Femur (tissue), 1 donor: ENCODE data around the gene ZNF628.

Experiments used
- DNase-seq: peaks from one replicate; pipeline ENCODE4 v3.0.0-alpha.2; 2017

The ZNF628 gene

GRCh38 chr19:55497763-55498162 is 21.3 kb downstream of the ZNF628 start:
- no peak for DNase-seq

GRCh38 chr19:55498246-55498840 is 21.9 kb downstream of the ZNF628 start:
- no peak for DNase-seq

GRCh38 chr19:55500368-55500952 is 24.0 kb downstream of the ZNF628 start:
- DNase-seq: no peak

GRCh38 chr19:55502197-55502952 is 26.0 kb downstream of the ZNF628 start:
- DNase-seq: no peak

- no peak for DNase-seq
Observed at GRCh38 chr19:55503157-55503501, 26.7 kb downstream of the ZNF628 start.

- DNase-seq: peak; percentile 94
Observed at GRCh38 chr19:55503502-55504251, 27.3 kb downstream of the ZNF628 start.

- no peak for DNase-seq
Observed at GRCh38 chr19:55504252-55504603, 27.8 kb downstream of the ZNF628 start.

- DNase-seq: no peak
Observed at GRCh38 chr19:55504981-55505380, 28.6 kb downstream of the ZNF628 start.

- peak; percentile 8 for DNase-seq
Observed at GRCh38 chr19:55508120-55508519, 31.7 kb downstream of the ZNF628 start.

- peak; percentile 95 for DNase-seq
Observed at GRCh38 chr19:55516878-55517620, 40.6 kb downstream of the ZNF628 start.

- DNase-seq: peak; percentile 8
Observed at GRCh38 chr19:55519451-55520311, 43.3 kb downstream of the ZNF628 start.

- peak; percentile 18 for DNase-seq
Observed at GRCh38 chr19:55520691-55521292, 44.4 kb downstream of the ZNF628 start.

- DNase-seq: peak; percentile 23
Observed at GRCh38 chr19:55525289-55526101, 49.1 kb downstream of the ZNF628 start.

GRCh38 chr19:55526216-55527196 is 50.1 kb downstream of the ZNF628 start:
- DNase-seq: peak; percentile 85

GRCh38 chr19:55527197-55528029 is 51.0 kb downstream of the ZNF628 start:
- peak; percentile 10 for DNase-seq

GRCh38 chr19:55528030-55528803 is 51.8 kb downstream of the ZNF628 start:
- DNase-seq: peak; percentile 40

GRCh38 chr19:55529636-55530234 is 53.3 kb downstream of the ZNF628 start:
- DNase-seq: peak; percentile 13
